ENCODE measurements around the gene SNRPD2. TPM values are rescaled to one million over a fixed set of nuclear protein-coding genes. Genes with fewer than 3 reads are reported as not detected.

The SNRPD2 gene
- total and polyA plus RNA-seq, 2 donors (not counting 1 experiment from before 2014, with no cell fraction given) = 362 to 440 TPM

GRCh38 chr19:45682908-45683307 lies 8.8 kb downstream of the SNRPD2 start:
- Histone ChIP-seq H3K4me1 (ENCODE audit: control insufficient read depth, extremely low read depth, insufficient read depth, low read length) (peaks cover under 1% of the 10 kb centered on the region), H3K9ac (ENCODE audit: insufficient read depth, low read length) (no peak overlapping the region), H3K79me2 (ENCODE audit: control insufficient read depth, insufficient read depth, low read length) (no peaks in the 10 kb centered on the region), H2AFZ (ENCODE audit: low read length) (no peak overlapping the region), H3K4me2 (ENCODE audit: extremely low read depth, insufficient read depth, low read length) (no peak overlapping the region), H3K9me3 (ENCODE audit: control insufficient read depth, insufficient read depth, low read depth, low read length) (no peaks in the 10 kb centered on the region), H3K27ac (ENCODE audit: insufficient read depth, low read length) (no peak overlapping the region), H3K27me3 (ENCODE audit: control insufficient read depth, insufficient read depth, low read length) (peaks cover 3% of the 10 kb centered on the region), H3K4me3 (replicated peaks in 1 of 4; ENCODE audit: control extremely low read depth in 1 of 4, insufficient read depth in 1 of 4, low read depth in 3 of 4, low read length in 4 of 4) (no peak overlapping the region), H3K36me3 (ENCODE audit: control insufficient read depth, insufficient read depth, low read length) (peaks cover 7% of the 10 kb centered on the region), H4K20me1 (ENCODE audit: control insufficient read depth, extremely low read depth, insufficient read depth, low read length) (no peaks in the 10 kb centered on the region)
- TF ChIP-seq CTCF (conservative IDR thresholded peaks at IDR 0.05 in 1 of 2, IDR thresholded peaks at IDR 0.05 in 1 of 2; ENCODE audit: low read depth in 1 of 2, low read length in 2 of 2) = no peak
- TF ChIP-seq EZH2 (IDR thresholded peaks at IDR 0.05; ENCODE audit: low read length, missing control alignments) = no peak
- no peak for DNase-seq (ENCODE audit: low read depth in 2 of 2)

- Histone ChIP-seq H3K27ac (ENCODE audit: insufficient read depth, low read length) (no peak overlapping the region), H3K4me2 (ENCODE audit: extremely low read depth, insufficient read depth, low read length) (no peak overlapping the region)
These were observed 9.6 kb downstream of the SNRPD2 start for GRCh38 chr19:45682117-45682516.

GRCh38 chr19:45681391-45682015 lies 10.2 kb downstream of the SNRPD2 start:
- peak overlapping the region; percentile 23 for H2AFZ ChIP-seq (ENCODE audit: low read length)
- peak; percentile 62 to 69 for DNase-seq (ENCODE audit: low read depth in 2 of 2)
- H4K20me1 ChIP-seq (ENCODE audit: control insufficient read depth, extremely low read depth, insufficient read depth, low read length) = no peaks in the 10 kb centered on the region
- no peaks in the 10 kb centered on the region for H3K36me3 ChIP-seq (ENCODE audit: control insufficient read depth, insufficient read depth, low read length)
- H3K4me2 ChIP-seq (ENCODE audit: extremely low read depth, insufficient read depth, low read length) = peak overlapping the region; percentile 62
- no peak overlapping the region for H3K9ac ChIP-seq (ENCODE audit: insufficient read depth, low read length)
- peak; percentile 70 to 87 for TF ChIP-seq CTCF (conservative IDR thresholded peaks at IDR 0.05 in 1 of 2, IDR thresholded peaks at IDR 0.05 in 1 of 2; ENCODE audit: low read depth in 1 of 2, low read length in 2 of 2)
- no peak for TF ChIP-seq EZH2 (IDR thresholded peaks at IDR 0.05; ENCODE audit: low read length, missing control alignments)
- H3K9me3 ChIP-seq (ENCODE audit: control insufficient read depth, insufficient read depth, low read depth, low read length) = no peaks in the 10 kb centered on the region
- peaks cover 4% of the 10 kb centered on the region for H3K4me1 ChIP-seq (ENCODE audit: control insufficient read depth, extremely low read depth, insufficient read depth, low read length)
- no peak overlapping the region for H3K27ac ChIP-seq (ENCODE audit: insufficient read depth, low read length)
- H3K4me3 ChIP-seq (replicated peaks in 1 of 4; ENCODE audit: control extremely low read depth in 1 of 4, insufficient read depth in 1 of 4, low read depth in 3 of 4, low read length in 4 of 4) = peak overlapping the region in 3 of 4 experiments; percentile 31 to 50 (median 31)
- no peaks in the 10 kb centered on the region for H3K79me2 ChIP-seq (ENCODE audit: control insufficient read depth, insufficient read depth, low read length)
- H3K27me3 ChIP-seq (ENCODE audit: control insufficient read depth, insufficient read depth, low read length) = peaks cover 11% of the 10 kb centered on the region

More at GRCh38 chr19:45682117-45682516, 9.6 kb downstream of the SNRPD2 start:
- no peak overlapping the region for H2AFZ ChIP-seq (ENCODE audit: low read length)
- H3K9me3 ChIP-seq (ENCODE audit: control insufficient read depth, insufficient read depth, low read depth, low read length) = no peaks in the 10 kb centered on the region
- H3K79me2 ChIP-seq (ENCODE audit: control insufficient read depth, insufficient read depth, low read length) = no peaks in the 10 kb centered on the region
- TF ChIP-seq EZH2 (IDR thresholded peaks at IDR 0.05; ENCODE audit: low read length, missing control alignments) (no peak), CTCF (conservative IDR thresholded peaks at IDR 0.05 in 1 of 2, IDR thresholded peaks at IDR 0.05 in 1 of 2; ENCODE audit: low read depth in 1 of 2, low read length in 2 of 2) (no peak)
- peaks cover 5% of the 10 kb centered on the region for H3K27me3 ChIP-seq (ENCODE audit: control insufficient read depth, insufficient read depth, low read length)
- no peak overlapping the region for H3K4me3 ChIP-seq (replicated peaks in 1 of 4; ENCODE audit: control extremely low read depth in 1 of 4, insufficient read depth in 1 of 4, low read depth in 3 of 4, low read length in 4 of 4)
- DNase-seq (ENCODE audit: low read depth in 2 of 2) = no peak
- no peaks in the 10 kb centered on the region for H3K36me3 ChIP-seq (ENCODE audit: control insufficient read depth, insufficient read depth, low read length)
- peaks cover 4% of the 10 kb centered on the region for H3K4me1 ChIP-seq (ENCODE audit: control insufficient read depth, extremely low read depth, insufficient read depth, low read length)
- H4K20me1 ChIP-seq (ENCODE audit: control insufficient read depth, extremely low read depth, insufficient read depth, low read length) = no peaks in the 10 kb centered on the region
- H3K9ac ChIP-seq (ENCODE audit: insufficient read depth, low read length) = no peak overlapping the region

Measured in fibroblast of lung (primary cell).